ENCODE data around the gene LUZP4.

GRCh38 chrX:115266300-115266699 lies 23.2 kb upstream of the LUZP4 start:
- TF ChIP-seq CTCF (IDR thresholded peaks at IDR 0.05) (no peak), POLR2A (IDR thresholded peaks at IDR 0.05) (no peak)

Data from adrenal gland (tissue), 5 donors.